Panc1 (cell line): ENCODE results near the gene ARHGEF10L. TPM values are rescaled to one million over a fixed set of nuclear protein-coding genes. Genes with fewer than 3 reads are reported as not detected.

Experiments used
- ATAC-seq: fragments of 200-7000 bp; cut with Tn5 transposase; 2 replicates; pipeline ENCODE4 v1.9.1; 2020; ENCODE audit warnings: mild to moderate bottlenecking, moderate library complexity
- BruUV-seq: library from RNA; stranded (reverse); fragments of 400-500 nt; replicated peaks from 2 replicates; lab custom pipeline; 2021; lab: Mats Ljungman, UMichigan
- CTCF ChIA-PET: fragments of 300-600 bp; sonication (Branson Sonifier 250); formaldehyde crosslinking; loops from one replicate; lab custom pipeline; 2022; ENCODE audit warnings: antibody characterized with exemption; lab: Charles Lee
- POLR2A ChIA-PET: fragments of 300-600 bp; sonication (Branson Sonifier 250); formaldehyde crosslinking; loops from one replicate; lab custom pipeline; 2022; ENCODE audit warnings: antibody characterized with exemption; lab: Charles Lee
- DNase-seq: peaks from one replicate; pipeline ENCODE4 v3.0.0-alpha.2; 2010; ENCODE audit warnings: low read depth, low spot score
- H3K27ac ChIP-seq: 2 replicates; pipeline ENCODE4 v1.5.1; 2011; ENCODE audit warnings: mild to moderate bottlenecking, low read length, inconsistent platforms
- H3K27me3 ChIP-seq: fragments of 200-500 bp; sonication (Bioruptor generic); 2 replicates; pipeline ENCODE4 v1.6.0; 2014; ENCODE audit warnings: low read length, inconsistent platforms; ENCODE audit not compliant: control insufficient read depth, insufficient read depth
- H3K36me3 ChIP-seq: fragments of 200-500 bp; sonication (Bioruptor generic); 2 replicates; pipeline ENCODE4 v1.5.1; 2014; ENCODE audit warnings: inconsistent platforms, mild to moderate bottlenecking, low read length, moderate library complexity; ENCODE audit not compliant: control insufficient read depth, insufficient read depth
- H3K4me1 ChIP-seq: 2 replicates; pipeline ENCODE4 v1.5.1; 2011; ENCODE audit warnings: inconsistent platforms, mild to moderate bottlenecking, low read length, moderate library complexity; ENCODE audit not compliant: control insufficient read depth, insufficient read depth
- H3K4me3 ChIP-seq, 2 experiments: 2 replicates each; pipeline ENCODE4 v1.5.1; 2011 to 2012; ENCODE audit warnings: low read depth in 2 of 2, low read length in 2 of 2, mild to moderate bottlenecking in 2 of 2, inconsistent platforms in 1 of 2, moderate library complexity in 1 of 2
- H3K9me3 ChIP-seq: fragments of 200-500 bp; sonication (Bioruptor generic); 2 replicates; pipeline ENCODE4 v1.5.1; 2014; ENCODE audit warnings: low read depth, mild to moderate bottlenecking, inconsistent platforms, low read length, moderate library complexity; ENCODE audit not compliant: control insufficient read depth, insufficient read depth
- CTCF ChIP-seq: fragments of 450-650 bp; IDR thresholded peaks from 2 replicates; pipeline ENCODE4 v1.5.1; 2017; ENCODE audit warnings: mild to moderate bottlenecking
- POLR2AphosphoS5 ChIP-seq: IDR thresholded peaks from 2 replicates; pipeline ENCODE4 v1.6.1; 2012; ENCODE audit warnings: mild to moderate bottlenecking, low read depth, low read length, moderate library complexity
- REST ChIP-seq, 2 experiments: IDR thresholded peaks; 2 replicates each; pipeline ENCODE4 v1.6.1; 2011 to 2012; ENCODE audit warnings: low read depth in 2 of 2, control low read depth in 1 of 2, low read length in 1 of 2, mild to moderate bottlenecking in 1 of 2, moderate library complexity in 1 of 2; ENCODE audit not compliant: insufficient read depth in 1 of 2
- SIN3A ChIP-seq: IDR thresholded peaks from 2 replicates; pipeline ENCODE4 v1.6.1; 2012; ENCODE audit warnings: low read depth, mild to moderate bottlenecking, low read length, moderate library complexity, borderline replicate concordance; ENCODE audit not compliant: insufficient read depth
- TCF7L2 ChIP-seq: IDR thresholded peaks from 2 replicates; pipeline ENCODE4 v1.6.1; 2011; ENCODE audit warnings: mild to moderate bottlenecking, low read depth, low read length, inconsistent platforms
- in situ Hi-C: cut with HindIII; loops from 2 replicates; pipeline ENCODE4 v1.10.0; 2016; ENCODE audit warnings: low sequenced_read_pairs, low pct_unique_long_range_greater_than_20kb
- intact Hi-C: fragments of 100-400 bp; cut with micrococcal nuclease; formaldehyde crosslinking; loops from one replicate; pipeline ENCODE4 v1.10.0; 2022; ENCODE audit not compliant: unreplicated experiment
- total RNA-seq: library from RNA; stranded (reverse); gene quantifications from one replicate; pipeline ENCODE4 v1.2.1, GENCODE V29; 2021; ENCODE audit not compliant: unreplicated experiment

Gene ARHGEF10L
- total RNA-seq, 1 experiment from 2014 or later: 5.9 TPM

GRCh38 chr1:17630048-17630830 is 90.7 kb downstream of the ARHGEF10L start:
- CTCF ChIA-PET: no interaction called here
- Histone ChIP-seq H3K4me3 (no peak overlapping the region), H3K4me1 (peaks cover 5% of the 10 kb centered on the region; the same call in 1 of the 2 replicates), H3K27me3 (no peaks in the 10 kb centered on the region), H3K27ac (no peak overlapping the region), H3K9me3 (no peaks in the 10 kb centered on the region), H3K36me3 (no peaks in the 10 kb centered on the region)
- DNase-seq: no peak
- TF ChIP-seq POLR2AphosphoS5: no peak
- TF ChIP-seq SIN3A: no peak
- no peak for TF ChIP-seq REST (IDR thresholded peaks at IDR 0.05; ENCODE audit: insufficient read depth in 1 of 2, low read depth in 2 of 2, low read length in 1 of 2)
- TF ChIP-seq CTCF: no peak
- TF ChIP-seq TCF7L2: no peak
- ATAC-seq: no peak
- POLR2A ChIA-PET: no interaction called here
- intact Hi-C loops (no loop called here), in situ Hi-C loops (no loop called here)
- no TSS peak for BruUV-seq

DNA sequence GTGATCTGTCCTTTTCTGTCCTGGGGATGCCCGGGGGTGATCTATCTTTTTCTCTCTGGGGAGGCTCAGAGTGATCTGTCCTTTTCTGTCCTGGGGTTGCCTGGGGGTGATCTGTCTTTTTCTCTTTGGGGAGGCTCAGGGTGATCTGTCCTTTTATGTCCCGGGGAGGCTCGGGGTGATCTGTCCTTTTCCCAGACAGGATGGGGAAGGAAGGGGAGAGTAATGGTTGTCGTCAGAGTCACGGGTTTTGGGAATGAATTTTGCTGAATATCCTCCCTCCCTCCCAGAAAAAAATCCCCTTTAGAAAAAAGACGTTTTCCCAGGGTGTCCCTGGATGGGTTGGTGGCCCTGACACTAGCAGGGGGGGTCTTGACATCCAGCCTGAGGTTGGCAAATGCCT is 91.5 kb downstream of the ARHGEF10L start:
- DNase-seq (no peak), ATAC-seq (no peak)
- Histone ChIP-seq H3K36me3 (no peaks in the 10 kb centered on the region), H3K4me3 (no peak overlapping the region), H3K9me3 (no peaks in the 10 kb centered on the region), H3K27me3 (no peaks in the 10 kb centered on the region), H3K4me1 (peaks cover 5% of the 10 kb centered on the region; the same call in 1 of the 2 replicates), H3K27ac (no peak overlapping the region)
- BruUV-seq: no TSS peak
- ChIA-PET CTCF (no interaction called here), POLR2A (no interaction called here)
- intact Hi-C loops: no loop called here
- in situ Hi-C loops: no loop called here
- no peak for TF ChIP-seq CTCF
- no peak for TF ChIP-seq REST (IDR thresholded peaks at IDR 0.05; ENCODE audit: insufficient read depth in 1 of 2, low read depth in 2 of 2, low read length in 1 of 2)
- no peak for TF ChIP-seq POLR2AphosphoS5
- TF ChIP-seq TCF7L2: no peak
- no peak for TF ChIP-seq SIN3A
